IMR-90 (cell line): ENCODE data around the gene PITPNM3. TPM values are rescaled to one million over a fixed set of nuclear protein-coding genes. Genes with fewer than 3 reads are reported as not detected.

Source experiments
- ATAC-seq: fragments of 200-7000 bp; cut with Tn5 transposase; 2 replicates; pipeline ENCODE4 v1.9.1; 2020; ENCODE audit warnings: low read depth, mild to moderate bottlenecking, moderate library complexity
- BruUV-seq: library from RNA; stranded (reverse); fragments of 400-500 nt; replicated peaks from 2 replicates; lab custom pipeline; 2021; lab: Mats Ljungman, UMichigan
- CTCF ChIA-PET: fragments of 300-600 bp; formaldehyde crosslinking; extraction: SDS; loops from one replicate; lab custom pipeline; 2021; ENCODE audit warnings: antibody characterized with exemption; lab: Yijun Ruan, JAX
- POLR2A ChIA-PET: fragments of 300-600 bp; sonication (Branson Sonifier 250); formaldehyde crosslinking; loops from one replicate; lab custom pipeline; 2022; ENCODE audit warnings: antibody characterized with exemption; ENCODE audit not compliant: unreplicated experiment; lab: Charles Lee
- DNase-seq: peaks from one replicate; pipeline ENCODE4 v3.0.0; 2013
- H2AFZ ChIP-seq: replicated peaks from 2 replicates; pipeline ENCODE3; 2013; ENCODE audit warnings: low read length, mild to moderate bottlenecking; ENCODE audit not compliant: poor library complexity
- H2AK5ac ChIP-seq: 2 replicates; pipeline ENCODE4 v1.6.1; 2013; ENCODE audit warnings: low read depth, low read length, inconsistent platforms
- H2AK9ac ChIP-seq: replicated peaks from 2 replicates; pipeline ENCODE3; 2013; ENCODE audit warnings: mild to moderate bottlenecking, low read depth, low read length, moderate library complexity; ENCODE audit not compliant: poor library complexity
- H2BK120ac ChIP-seq: 2 replicates; pipeline ENCODE4 v1.6.1; 2013; ENCODE audit warnings: low read depth, low read length, inconsistent platforms
- H2BK15ac ChIP-seq: 3 replicates; pipeline ENCODE4 v1.6.1; 2013; ENCODE audit warnings: low read depth, low read length, inconsistent platforms
- H2BK20ac ChIP-seq: 2 replicates; pipeline ENCODE4 v1.6.1; 2013; ENCODE audit warnings: low read depth, mild to moderate bottlenecking, inconsistent platforms, low read length, moderate library complexity
- H2BK5ac ChIP-seq: 2 replicates; pipeline ENCODE4 v1.6.1; 2013; ENCODE audit warnings: mild to moderate bottlenecking, low read depth, low read length, inconsistent platforms; ENCODE audit not compliant: poor library complexity, severe bottlenecking
- H3K14ac ChIP-seq: replicated peaks from 2 replicates; pipeline ENCODE4 v1.6.1; 2013; ENCODE audit warnings: low read depth, low read length, inconsistent platforms
- H3K18ac ChIP-seq: 2 replicates; pipeline ENCODE4 v1.6.1; 2013; ENCODE audit warnings: low read depth, low read length, control low read depth
- H3K23ac ChIP-seq: 2 replicates; pipeline ENCODE4 v1.6.1; 2013; ENCODE audit warnings: low read depth, low read length, inconsistent platforms
- H3K27ac ChIP-seq: 2 replicates; pipeline ENCODE4 v1.5.1; 2013; ENCODE audit warnings: mild to moderate bottlenecking, control low read depth, low read length; ENCODE audit not compliant: insufficient read depth
- H3K27me3 ChIP-seq: 2 replicates; pipeline ENCODE4 v1.6.1; 2013; ENCODE audit warnings: low read length; ENCODE audit not compliant: control insufficient read depth, insufficient read depth
- H3K36me3 ChIP-seq: 2 replicates; pipeline ENCODE4 v1.6.1; 2013; ENCODE audit warnings: low read length, mixed read lengths; ENCODE audit not compliant: control insufficient read depth, insufficient read depth
- H3K4ac ChIP-seq: 2 replicates; pipeline ENCODE4 v1.6.1; 2013; ENCODE audit warnings: low read depth, low read length, inconsistent platforms
- H3K4me1 ChIP-seq: 2 replicates; pipeline ENCODE4 v1.6.1; 2013; ENCODE audit warnings: low read length, mixed read lengths; ENCODE audit not compliant: control insufficient read depth, insufficient read depth
- H3K4me2 ChIP-seq: 2 replicates; pipeline ENCODE4 v1.6.1; 2013; ENCODE audit warnings: low read depth, mild to moderate bottlenecking, control low read depth, low read length, moderate library complexity
- H3K4me3 ChIP-seq: 2 replicates; pipeline ENCODE4 v1.5.1; 2013; ENCODE audit warnings: low read depth, mild to moderate bottlenecking, control low read depth, low read length, moderate library complexity; ENCODE audit not compliant: insufficient read depth
- H3K56ac ChIP-seq: 2 replicates; pipeline ENCODE4 v1.6.1; 2013; ENCODE audit warnings: low read length, inconsistent platforms; ENCODE audit not compliant: insufficient read depth; ENCODE audit errors: extremely low read depth
- H3K79me1 ChIP-seq, 2 experiments: 2 replicates each; pipeline ENCODE4 v1.6.1; 2013; ENCODE audit warnings: low read length in 2 of 2, inconsistent platforms in 1 of 2, low read depth in 1 of 2
- H3K9ac ChIP-seq: 2 replicates; pipeline ENCODE4 v1.6.1; 2013; ENCODE audit warnings: low read depth, low read length, control low read depth
- H3K9me1 ChIP-seq: 2 replicates; pipeline ENCODE4 v1.6.1; 2013; ENCODE audit warnings: low read length, inconsistent platforms; ENCODE audit not compliant: insufficient read depth
- H3K9me3 ChIP-seq: 2 replicates; pipeline ENCODE4 v1.6.1; 2013; ENCODE audit warnings: low read length; ENCODE audit not compliant: control insufficient read depth, insufficient read depth
- H4K20me1 ChIP-seq: 2 replicates; pipeline ENCODE4 v1.6.1; 2013; ENCODE audit warnings: low read length, inconsistent platforms; ENCODE audit not compliant: insufficient read depth
- H4K5ac ChIP-seq: 2 replicates; pipeline ENCODE4 v1.6.1; 2013; ENCODE audit warnings: mild to moderate bottlenecking, low read depth, low read length, control low read depth
- H4K8ac ChIP-seq, 2 experiments: 2 replicates each; pipeline ENCODE4 v1.6.1; 2013; ENCODE audit warnings: low read depth in 2 of 2, low read length in 2 of 2, control low read depth in 1 of 2, inconsistent platforms in 1 of 2
- H4K91ac ChIP-seq: 2 replicates; pipeline ENCODE4 v1.6.1; 2013; ENCODE audit warnings: low read depth, low read length, inconsistent platforms; ENCODE audit not compliant: insufficient read depth
- CHD1 ChIP-seq: IDR thresholded peaks from 2 replicates; pipeline ENCODE4 v1.6.1; 2012; ENCODE audit warnings: low read depth, low read length, improper control_type of control experiment
- FOS ChIP-seq: fragments of 150-350 bp; IDR thresholded peaks from 2 replicates; pipeline ENCODE4 v1.6.1; 2016; ENCODE audit warnings: low read depth, low read length
- MAFK ChIP-seq: IDR thresholded peaks from 2 replicates; pipeline ENCODE4 v1.6.1; 2012; ENCODE audit warnings: low read depth, low read length, improper control_type of control experiment
- MXI1 ChIP-seq: IDR thresholded peaks from 2 replicates; pipeline ENCODE4 v1.6.1; 2012; ENCODE audit warnings: low read depth, mild to moderate bottlenecking, low read length, moderate library complexity, borderline replicate concordance
- RAD21 ChIP-seq: IDR thresholded peaks from 2 replicates; pipeline ENCODE4 v1.6.1; 2012; ENCODE audit warnings: low read length, improper control_type of control experiment
- RFX5 ChIP-seq: IDR thresholded peaks from 2 replicates; pipeline ENCODE4 v1.8.0; 2012; ENCODE audit warnings: low read depth, mild to moderate bottlenecking, low read length, moderate library complexity
- SMC3 ChIP-seq: fragments of 150-350 bp; IDR thresholded peaks from 2 replicates; pipeline ENCODE4 v1.6.1; 2016; ENCODE audit warnings: low read depth, mild to moderate bottlenecking, antibody characterized with exemption, low read length, moderate library complexity
- WGBS, 2 experiments: methylation state at CpG; one replicate each; pipeline versions ENCODE4 v1.1.5 to v1.1.7; 2013; ENCODE audit warnings: missing lambda C conversion rate in 2 of 2; ENCODE audit not compliant: insufficient read length in 1 of 2; ENCODE audit errors: extremely low coverage in 2 of 2; 5-methylcytosine and 5-hydroxymethylcytosine counted together
- dilution Hi-C: fragments of 300-500 bp; cut with HindIII; formaldehyde crosslinking; loops from one replicate; pipeline ENCODE4 v1.14.3; 2018; ENCODE audit warnings: low sequenced_read_pairs; ENCODE audit not compliant: unreplicated experiment
- in situ Hi-C: fragments of 300-500 bp; cut with MboI; formaldehyde crosslinking; loops from 3 replicates; pipeline ENCODE4 v1.14.3; 2019; ENCODE audit warnings: low sequenced_read_pairs, inconsistent platforms, mixed read lengths
- intact Hi-C: fragments of 100-400 bp; cut with micrococcal nuclease; formaldehyde crosslinking; loops from 2 replicates; pipeline ENCODE4 v1.10.0; 2022
- polyA plus RNA-seq, 3 experiments: library from polyadenylated mRNA; depleted of rRNA; stranded (reverse); fragments of >200 nt; gene quantifications; 2 replicates each; pipeline ENCODE4 v1.2.3, GENCODE V29; 2012; ENCODE audit warnings: low replicate concordance in 1 of 3
- total RNA-seq: library from RNA; depleted of rRNA; stranded (reverse); fragments of >200 nt; gene quantifications from 2 replicates; pipeline ENCODE4 v1.2.3, GENCODE V29; 2012
- TF ChIP-seq, protein P1 (sequence below): conservative IDR thresholded peaks from 2 replicates; pipeline ENCODE4 v1.5.1; 2012; ENCODE audit warnings: mild to moderate bottlenecking, low read depth, low read length, improper control_type of control experiment
- TF ChIP-seq, protein P2 (sequence below): fragments of 150-350 bp; IDR thresholded peaks from 2 replicates; pipeline ENCODE4 v1.6.1; 2016; ENCODE audit warnings: low read depth, mild to moderate bottlenecking, low read length, moderate library complexity, borderline replicate concordance

Gene PITPNM3
- total and polyA plus RNA-seq, 2 of the 4 experiments (the other 2 are of a cell fraction) = 0.54 to 1.7 TPM

DNA sequence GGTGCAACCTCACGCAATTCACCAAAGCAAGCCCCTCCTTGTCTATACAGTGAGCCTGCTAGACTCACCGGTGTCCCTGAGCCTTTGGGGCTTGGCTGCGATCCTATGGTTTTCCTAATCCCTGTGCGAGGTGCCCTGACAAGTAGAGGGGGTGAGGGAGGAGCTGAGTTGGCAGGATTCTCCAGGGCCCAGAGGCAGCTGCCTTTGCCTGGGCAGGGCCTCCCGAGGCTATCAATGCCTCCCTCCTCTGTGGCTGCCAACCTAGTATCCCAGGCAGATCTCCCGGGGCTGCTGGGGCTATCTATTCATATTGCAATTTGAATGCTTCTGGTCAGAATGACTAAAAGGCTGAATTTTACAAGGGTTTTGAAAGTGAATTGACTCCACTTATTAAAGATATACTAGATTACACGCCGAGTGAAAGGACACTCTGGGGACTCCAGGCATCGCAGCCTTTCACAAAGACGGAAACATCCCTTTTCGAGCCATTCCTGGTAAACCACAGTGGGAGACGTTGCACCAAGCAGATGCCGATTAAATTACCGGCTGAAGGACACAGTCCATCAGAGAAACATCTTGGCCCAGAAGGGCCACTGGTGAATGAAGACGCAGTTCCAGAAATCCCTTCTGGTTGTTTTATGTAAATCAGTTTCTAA, 11.3 kb upstream of the PITPNM3 start:
- BruUV-seq = no TSS peak
- no peak overlapping the region for H2BK120ac ChIP-seq
- in situ Hi-C loops (no loop called here), dilution Hi-C loops (no loop called here), intact Hi-C loops (no loop called here)
- no peak overlapping the region for H3K4ac ChIP-seq
- H3K27me3 ChIP-seq = no peaks in the 10 kb centered on the region
- no peak for TF ChIP-seq FOS
- TF ChIP-seq MXI1 = no peak
- no peak for TF ChIP-seq CHD1
- no peak for TF ChIP-seq RAD21
- TF ChIP-seq, protein P1, sequence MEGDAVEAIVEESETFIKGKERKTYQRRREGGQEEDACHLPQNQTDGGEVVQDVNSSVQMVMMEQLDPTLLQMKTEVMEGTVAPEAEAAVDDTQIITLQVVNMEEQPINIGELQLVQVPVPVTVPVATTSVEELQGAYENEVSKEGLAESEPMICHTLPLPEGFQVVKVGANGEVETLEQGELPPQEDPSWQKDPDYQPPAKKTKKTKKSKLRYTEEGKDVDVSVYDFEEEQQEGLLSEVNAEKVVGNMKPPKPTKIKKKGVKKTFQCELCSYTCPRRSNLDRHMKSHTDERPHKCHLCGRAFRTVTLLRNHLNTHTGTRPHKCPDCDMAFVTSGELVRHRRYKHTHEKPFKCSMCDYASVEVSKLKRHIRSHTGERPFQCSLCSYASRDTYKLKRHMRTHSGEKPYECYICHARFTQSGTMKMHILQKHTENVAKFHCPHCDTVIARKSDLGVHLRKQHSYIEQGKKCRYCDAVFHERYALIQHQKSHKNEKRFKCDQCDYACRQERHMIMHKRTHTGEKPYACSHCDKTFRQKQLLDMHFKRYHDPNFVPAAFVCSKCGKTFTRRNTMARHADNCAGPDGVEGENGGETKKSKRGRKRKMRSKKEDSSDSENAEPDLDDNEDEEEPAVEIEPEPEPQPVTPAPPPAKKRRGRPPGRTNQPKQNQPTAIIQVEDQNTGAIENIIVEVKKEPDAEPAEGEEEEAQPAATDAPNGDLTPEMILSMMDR = no peak
- no peak for TF ChIP-seq MAFK
- TF ChIP-seq, protein P2, sequence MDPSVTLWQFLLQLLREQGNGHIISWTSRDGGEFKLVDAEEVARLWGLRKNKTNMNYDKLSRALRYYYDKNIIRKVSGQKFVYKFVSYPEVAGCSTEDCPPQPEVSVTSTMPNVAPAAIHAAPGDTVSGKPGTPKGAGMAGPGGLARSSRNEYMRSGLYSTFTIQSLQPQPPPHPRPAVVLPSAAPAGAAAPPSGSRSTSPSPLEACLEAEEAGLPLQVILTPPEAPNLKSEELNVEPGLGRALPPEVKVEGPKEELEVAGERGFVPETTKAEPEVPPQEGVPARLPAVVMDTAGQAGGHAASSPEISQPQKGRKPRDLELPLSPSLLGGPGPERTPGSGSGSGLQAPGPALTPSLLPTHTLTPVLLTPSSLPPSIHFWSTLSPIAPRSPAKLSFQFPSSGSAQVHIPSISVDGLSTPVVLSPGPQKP = no peak
- no peak for TF ChIP-seq SMC3
- TF ChIP-seq RFX5 = no peak
- no peak overlapping the region for H3K56ac ChIP-seq
- no peak overlapping the region for H3K27ac ChIP-seq
- no peak overlapping the region for H2BK20ac ChIP-seq
- H4K91ac ChIP-seq = no peak overlapping the region
- H3K4me3 ChIP-seq = no peak overlapping the region
- peaks cover 4% of the 10 kb centered on the region; the same call in 1 of the 2 replicates for H3K4me1 ChIP-seq
- no peaks in the 10 kb centered on the region for H3K9me3 ChIP-seq
- H2BK5ac ChIP-seq = no peak overlapping the region
- H3K14ac ChIP-seq = no peak overlapping the region
- no peaks in the 10 kb centered on the region; the same call in 1 of the 2 replicates for H3K9me1 ChIP-seq
- H3K18ac ChIP-seq = no peak overlapping the region
- H3K23ac ChIP-seq = no peak overlapping the region
- ATAC-seq (peak; percentile 61; the same call in 1 of the 2 replicates), DNase-seq (no peak)
- no peaks in the 10 kb centered on the region for H3K36me3 ChIP-seq
- no peak overlapping the region for H4K5ac ChIP-seq
- no peak overlapping the region for H2AFZ ChIP-seq
- no peak overlapping the region for H4K8ac ChIP-seq
- ChIA-PET CTCF (no interaction called here), POLR2A (interaction anchor here (0.5 kb wide), 1 partner anchor 20 kb away, joined by 4 read pairs; no protein-coding TSS in a partner anchor)
- no peaks in the 10 kb centered on the region for H3K79me1 ChIP-seq
- no peak overlapping the region for H3K4me2 ChIP-seq
- H2AK5ac ChIP-seq = no peak overlapping the region
- no peak overlapping the region for H2AK9ac ChIP-seq
- no peak overlapping the region for H3K9ac ChIP-seq
- H4K20me1 ChIP-seq = no peaks in the 10 kb centered on the region
- no peak overlapping the region for H2BK15ac ChIP-seq
- WGBS, 2 experiments = 73% methylated on average over 2 of the region's 15 CpGs; no CpG with 5 or more reads in 1 of the 2 experiments
